Endodermal cell (in vitro differentiated cells): ENCODE results near the gene KLF12. TPM values are rescaled to one million over a fixed set of nuclear protein-coding genes. Genes with fewer than 3 reads are reported as not detected.

Experiments
- DNase-seq: peaks from one replicate; pipeline ENCODE4 v3.0.0-alpha.2; 2017
- H3K27ac ChIP-seq: 2 replicates; pipeline ENCODE4 v1.5.1; 2013; ENCODE audit warnings: mild to moderate bottlenecking, low read depth, low read length, moderate library complexity
- H3K27me3 ChIP-seq: 2 replicates; pipeline ENCODE4 v1.6.1; 2013; ENCODE audit warnings: mild to moderate bottlenecking, low read length, moderate library complexity; ENCODE audit not compliant: insufficient read depth, control insufficient read depth, poor library complexity, severe bottlenecking
- H3K36me3 ChIP-seq: 2 replicates; pipeline ENCODE4 v1.7.0; 2013; ENCODE audit warnings: mild to moderate bottlenecking, low read length, moderate library complexity; ENCODE audit not compliant: control insufficient read depth, insufficient read depth
- H3K4me1 ChIP-seq: one replicate; pipeline ENCODE4 v1.7.0; 2013; ENCODE audit warnings: low read length; ENCODE audit not compliant: control insufficient read depth, insufficient read depth
- H3K4me3 ChIP-seq: 2 replicates; pipeline ENCODE4 v1.5.1; 2013; ENCODE audit warnings: mild to moderate bottlenecking, low read length, moderate library complexity
- H3K9ac ChIP-seq: 2 replicates; pipeline ENCODE4 v1.6.1; 2013; ENCODE audit warnings: mild to moderate bottlenecking, low read length, moderate library complexity; ENCODE audit not compliant: poor library complexity, severe bottlenecking; ENCODE audit errors: extremely low read depth
- H3K9me3 ChIP-seq: 2 replicates; pipeline ENCODE4 v1.6.1; 2013; ENCODE audit warnings: mild to moderate bottlenecking, low read length, moderate library complexity; ENCODE audit not compliant: control insufficient read depth
- H3K27ac Mint-ChIP-seq: 2 replicates; pipeline ENCODE4 v1.8.0; 2020; ENCODE audit warnings: mixed read lengths
- H3K27me3 Mint-ChIP-seq: 2 replicates; pipeline ENCODE4 v1.8.0; 2021; ENCODE audit warnings: mild to moderate bottlenecking, mixed read lengths; ENCODE audit not compliant: insufficient read depth
- H3K36me3 Mint-ChIP-seq: 2 replicates; pipeline ENCODE4 v1.8.0; 2020; ENCODE audit warnings: low read depth, mixed read lengths
- H3K4me1 Mint-ChIP-seq: 2 replicates; pipeline ENCODE4 v1.8.0; 2020; ENCODE audit warnings: mixed read lengths
- H3K4me3 Mint-ChIP-seq: 2 replicates; pipeline ENCODE4 v1.8.0; 2020; ENCODE audit warnings: mild to moderate bottlenecking, moderate library complexity, mixed read lengths
- H3K9me3 Mint-ChIP-seq: 2 replicates; pipeline ENCODE4 v1.8.0; 2020; ENCODE audit warnings: mild to moderate bottlenecking, mixed read lengths
- CTCF ChIP-seq: fragments of 200-600 bp; sonication (generic); conservative IDR thresholded peaks from 2 replicates; pipeline ENCODE4 v1.5.0; 2021; ENCODE audit warnings: antibody characterized with exemption, mild to moderate bottlenecking
- WGBS, 2 experiments: methylation state at CpG; one replicate each; pipeline versions ENCODE4 v1.1.5 to v1.1.7; 2013; ENCODE audit warnings: missing lambda C conversion rate in 2 of 2, mixed read lengths in 1 of 2; ENCODE audit not compliant: insufficient coverage in 1 of 2, insufficient read length in 1 of 2; 5-methylcytosine and 5-hydroxymethylcytosine counted together
- long read RNA-seq, 4 experiments: library from polyadenylated mRNA in 2 of 4; library from RNA in 1 of 4; library from capped mRNA in 1 of 4; stranded (forward) in 3 of 4; unstranded in 1 of 4; transcript quantifications; one replicate each; pipeline ENCODE4 v2.0.0, GENCODE V29; 2020 to 2021; ENCODE audit warnings: inconsistent platforms in 1 of 4
- polyA plus RNA-seq, 2 experiments: library from polyadenylated mRNA; stranded (reverse); fragments of 50-300 nt; gene quantifications; one replicate each; pipeline ENCODE4 v1.2.3, GENCODE V29; 2013
- total RNA-seq, 2 donors: library from RNA; stranded (reverse); fragmentation: NEBNext Ultra II Directional in 1 of 2; extraction: Animal tissue kit (Norgen Biotek cat#: 25700) in 1 of 2; gene quantifications; 2 replicates in 1 of 2; 3 replicates in 1 of 2; pipeline ENCODE4 v1.2.1, GENCODE V29; 2021

Gene KLF12
- total RNA-seq = 10 to 100 TPM; 14.8 to 17.2 TPM
- 13.9 TPM for polyA plus RNA-seq (2013, experiment 1 of 2)
- 14.7 TPM for polyA plus RNA-seq (2013, experiment 2 of 2)
- long read RNA-seq, experiment 1, partial matches to known transcripts = 0 of 2 reads
- long read RNA-seq, experiment 1, other reads (novel, unspliced or antisense) = 2 of 2 reads
- long read RNA-seq, experiment 2, partial matches to known transcripts = 0 of 9 reads
- long read RNA-seq, experiment 2, other reads (novel, unspliced or antisense) = 9 of 9 reads
- long read RNA-seq, experiment 3, partial matches to known transcripts = 1 of 6 reads
- long read RNA-seq, experiment 3, other reads (novel, unspliced or antisense) = 5 of 6 reads
- long read RNA-seq, experiment 4, partial matches to known transcripts = 0 of 2 reads
- long read RNA-seq, experiment 4, other reads (novel, unspliced or antisense) = 2 of 2 reads

- Histone ChIP-seq H3K36me3 (no peaks in the 10 kb centered on the region), H3K9me3 (no peaks in the 10 kb centered on the region), H3K9ac (peak within 1 kb of the TSS; percentile 43), H3K27me3 (peaks cover 31% of the 10 kb centered on the region), H3K4me1 (no peaks in the 10 kb centered on the region), H3K4me3 (peak within 1 kb of the TSS; percentile 92), H3K27ac (peak within 1 kb of the TSS; percentile 96)
- Mint-ChIP-seq H3K27me3 (peaks cover 5% of the 10 kb centered on the region), H3K36me3 (no peaks in the 10 kb centered on the region), H3K9me3 (no peaks in the 10 kb centered on the region), H3K4me3 (no peak within 1 kb of the TSS), H3K27ac (peak within 1 kb of the TSS; percentile 94), H3K4me1 (peaks cover 6% of the 10 kb centered on the region)
- no peak for TF ChIP-seq CTCF
- peak; percentile 96 for DNase-seq
- 0% methylated on average over 49 of the region's 54 CpGs; no CpG with 5 or more reads in 1 of the 2 experiments for WGBS, 2 experiments
Observed at GRCh38 chr13:74134221-74134776, at the start of gene KLF12. Gene KLF12 (minus strand): TSS chr13:74134404.

GRCh38 chr13:74182491-74182890, 48.3 kb upstream of the KLF12 start:
- no CpG with 5 or more reads among the region's 1 CpG for WGBS, 2 experiments
- Mint-ChIP-seq H3K36me3 (no peaks in the 10 kb centered on the region), H3K4me3 (no peak overlapping the region), H3K27me3 (no peaks in the 10 kb centered on the region), H3K4me1 (no peaks in the 10 kb centered on the region), H3K27ac (no peak overlapping the region), H3K9me3 (no peaks in the 10 kb centered on the region)
- DNase-seq = no peak
- no peak overlapping the region for H3K27ac ChIP-seq
- no peak for TF ChIP-seq CTCF
- no peaks in the 10 kb centered on the region for H3K9me3 ChIP-seq
- H3K4me1 ChIP-seq = no peaks in the 10 kb centered on the region
- H3K4me3 ChIP-seq = no peak overlapping the region
- no peak overlapping the region for H3K9ac ChIP-seq
- no peaks in the 10 kb centered on the region for H3K36me3 ChIP-seq
- H3K27me3 ChIP-seq = no peaks in the 10 kb centered on the region

GRCh38 chr13:74174810-74175209, 40.6 kb upstream of the KLF12 start:
- H3K4me3 ChIP-seq = no peak overlapping the region
- no peaks in the 10 kb centered on the region for H3K9me3 ChIP-seq
- H3K27me3 Mint-ChIP-seq = no peaks in the 10 kb centered on the region
- no peaks in the 10 kb centered on the region for H3K36me3 Mint-ChIP-seq
- no peaks in the 10 kb centered on the region for H3K36me3 ChIP-seq
- WGBS, 2 experiments = 94 to 100% methylated on average over 1 to 2 of the region's 2 CpGs
- no peak overlapping the region for H3K9ac ChIP-seq
- no peak overlapping the region for H3K27ac Mint-ChIP-seq
- H3K4me3 Mint-ChIP-seq = no peak overlapping the region
- no peaks in the 10 kb centered on the region for H3K4me1 ChIP-seq
- no peaks in the 10 kb centered on the region for H3K27me3 ChIP-seq
- H3K4me1 Mint-ChIP-seq = no peaks in the 10 kb centered on the region
- H3K9me3 Mint-ChIP-seq = no peaks in the 10 kb centered on the region
- no peak for TF ChIP-seq CTCF
- DNase-seq = no peak
- H3K27ac ChIP-seq = no peak overlapping the region
